WTC11 (cell line): ENCODE data around the gene ADCY1. TPM values are rescaled to one million over a fixed set of nuclear protein-coding genes. Genes with fewer than 3 reads are reported as not detected.

Experiments
- ATAC-seq: fragments of 200-7000 bp; cut with Tn5 transposase; 2 replicates; pipeline ENCODE4 v1.10.0; 2021; ENCODE audit warnings: mild to moderate bottlenecking, moderate library complexity
- CTCF ChIA-PET: fragments of 300-600 bp; sonication (Branson Sonifier 250); formaldehyde crosslinking; loops from one replicate; lab custom pipeline; 2021; ENCODE audit warnings: antibody characterized with exemption; lab: Charles Lee
- POLR2A ChIA-PET: fragments of 350-600 bp; sonication (Branson Sonifier 250); formaldehyde crosslinking; loops from one replicate; lab custom pipeline; 2021; ENCODE audit warnings: antibody characterized with exemption; lab: Charles Lee
- DNase-seq: peaks from one replicate; pipeline ENCODE4 v3.0.0; 2021; ENCODE audit warnings: low spot score
- H3K27ac Mint-ChIP-seq: 2 replicates; pipeline ENCODE4 v1.8.0; 2021; ENCODE audit warnings: mixed read lengths
- H3K27me3 Mint-ChIP-seq: 2 replicates; pipeline ENCODE4 v1.8.0; 2021; ENCODE audit warnings: low read depth, mild to moderate bottlenecking, moderate library complexity, mixed read lengths
- H3K36me3 Mint-ChIP-seq: 2 replicates; pipeline ENCODE4 v1.8.0; 2021; ENCODE audit warnings: mixed read lengths
- H3K4me1 Mint-ChIP-seq: 2 replicates; pipeline ENCODE4 v1.8.0; 2022; ENCODE audit warnings: mixed read lengths
- H3K4me3 Mint-ChIP-seq: 2 replicates; pipeline ENCODE4 v1.8.0; 2021; ENCODE audit warnings: mild to moderate bottlenecking, moderate library complexity, mixed read lengths
- H3K9me3 Mint-ChIP-seq: 2 replicates; pipeline ENCODE4 v1.8.0; 2021; ENCODE audit warnings: mixed read lengths
- ETV6 ChIP-seq: sonication (generic); formaldehyde crosslinking; IDR thresholded peaks from 2 replicates; pipeline ENCODE4 v1.8.1; 2022; ENCODE audit warnings: mild to moderate bottlenecking, missing genetic modification reagents
- FOXJ3 ChIP-seq: sonication (generic); formaldehyde crosslinking; IDR thresholded peaks from 2 replicates; pipeline ENCODE4 v1.9.0; 2021; ENCODE audit warnings: missing genetic modification reagents, mild to moderate bottlenecking, borderline replicate concordance
- HMGA2 ChIP-seq: fragments of 250-450 bp; sonication (Bioruptor Pico); IDR thresholded peaks from 2 replicates; pipeline ENCODE4 v1.4.0; 2021; ENCODE audit warnings: mild to moderate bottlenecking, moderate library complexity
- JAZF1 ChIP-seq: fragments of 250-450 bp; sonication (Bioruptor Pico); IDR thresholded peaks from 2 replicates; pipeline ENCODE4 v1.9.0; 2021; ENCODE audit warnings: moderate library complexity, mild to moderate bottlenecking, inconsistent platforms
- MXD4 ChIP-seq: fragments of 250-450 bp; sonication (Bioruptor Pico); IDR thresholded peaks from 2 replicates; pipeline ENCODE4 v1.8.0; 2021; ENCODE audit warnings: mild to moderate bottlenecking, moderate library complexity, borderline replicate concordance
- NFE2L1 ChIP-seq: sonication (generic); formaldehyde crosslinking; IDR thresholded peaks from 2 replicates; pipeline ENCODE4 v1.8.1; 2023; ENCODE audit warnings: missing genetic modification reagents
- NR3C1 ChIP-seq: sonication (generic); formaldehyde crosslinking; conservative IDR thresholded peaks from 2 replicates; pipeline ENCODE4 v1.8.1; 2023; ENCODE audit warnings: low read depth, mild to moderate bottlenecking, missing genetic modification reagents
- SOX15 ChIP-seq: fragments of 250-450 bp; sonication (Bioruptor Pico); IDR thresholded peaks from 2 replicates; pipeline ENCODE4 v1.9.0; 2021; ENCODE audit warnings: mild to moderate bottlenecking
- STAT6 ChIP-seq: sonication (generic); formaldehyde crosslinking; conservative IDR thresholded peaks from 2 replicates; pipeline ENCODE4 v1.8.1; 2023; ENCODE audit warnings: mild to moderate bottlenecking, low read depth, missing genetic modification reagents, moderate library complexity
- TCF7 ChIP-seq: sonication (generic); formaldehyde crosslinking; IDR thresholded peaks from 2 replicates; pipeline ENCODE4 v1.8.0; 2022; ENCODE audit warnings: mild to moderate bottlenecking, low read depth, missing genetic modification reagents, moderate library complexity
- ZNF138 ChIP-seq: sonication (generic); formaldehyde crosslinking; conservative IDR thresholded peaks from 2 replicates; pipeline ENCODE4 v1.8.1; 2022; ENCODE audit warnings: mild to moderate bottlenecking, moderate library complexity, missing genetic modification reagents
- ZNF396 ChIP-seq: fragments of 250-450 bp; sonication (Bioruptor Pico); IDR thresholded peaks from 2 replicates; pipeline ENCODE4 v1.8.0; 2021; ENCODE audit warnings: mild to moderate bottlenecking, moderate library complexity, borderline replicate concordance
- ZNF425 ChIP-seq: fragments of 250-450 bp; sonication (Bioruptor Pico); conservative IDR thresholded peaks from 2 replicates; pipeline ENCODE4 v1.9.0; 2021; ENCODE audit warnings: mild to moderate bottlenecking
- total RNA-seq: library from RNA; stranded (reverse); gene quantifications from 3 replicates; pipeline ENCODE4 v1.2.3, GENCODE V29; 2021
- TF ChIP-seq, protein P1 (sequence below): sonication (generic); formaldehyde crosslinking; IDR thresholded peaks from 2 replicates; pipeline ENCODE4 v1.8.1; 2023; ENCODE audit warnings: mild to moderate bottlenecking, moderate library complexity, missing genetic modification reagents
- TF ChIP-seq, protein P2 (sequence below): sonication (generic); formaldehyde crosslinking; IDR thresholded peaks from 2 replicates; pipeline ENCODE4 v1.8.1; 2023; ENCODE audit warnings: mild to moderate bottlenecking, missing genetic modification reagents, borderline replicate concordance
- TF ChIP-seq, protein P3 (sequence below): sonication (generic); formaldehyde crosslinking; IDR thresholded peaks from 2 replicates; pipeline ENCODE4 v1.8.1; 2022; ENCODE audit warnings: low read depth, mild to moderate bottlenecking, moderate library complexity, missing genetic modification reagents, borderline replicate concordance

ADCY1 gene
- total RNA-seq, 1 experiment from 2014 or later, result 29.0 TPM

DNA sequence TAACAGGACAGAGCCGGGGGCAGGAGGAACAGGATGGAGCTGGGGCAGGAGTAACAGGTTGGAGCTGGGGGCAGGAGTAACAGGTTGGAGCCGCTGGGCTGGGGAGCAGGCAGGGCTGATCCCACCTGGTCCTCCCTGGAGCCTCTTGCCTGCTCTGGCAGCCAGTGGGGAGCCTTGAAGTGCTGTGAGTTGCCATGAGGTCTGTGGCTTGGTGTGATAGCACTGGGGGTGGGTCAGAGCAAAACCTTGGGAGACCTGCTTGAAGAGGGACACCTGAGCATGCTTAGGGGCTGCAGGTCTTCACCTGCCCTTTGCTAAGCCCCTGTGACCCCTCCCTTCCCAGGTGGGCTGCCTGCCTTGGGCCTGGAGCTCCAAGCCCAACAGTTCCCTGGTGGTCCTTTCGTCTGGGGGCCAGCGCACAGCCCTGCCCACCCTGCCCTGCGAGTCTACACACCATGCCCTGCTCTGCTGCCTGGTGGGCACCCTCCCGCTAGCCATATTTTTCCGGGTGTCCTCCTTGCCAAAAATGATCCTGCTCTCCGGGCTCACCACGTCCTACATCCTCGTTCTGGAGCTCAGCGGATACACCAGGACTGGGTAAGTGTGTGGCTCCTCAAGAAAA is 111.6 kb downstream of the ADCY1 start (continued):
- TF ChIP-seq, protein P1, sequence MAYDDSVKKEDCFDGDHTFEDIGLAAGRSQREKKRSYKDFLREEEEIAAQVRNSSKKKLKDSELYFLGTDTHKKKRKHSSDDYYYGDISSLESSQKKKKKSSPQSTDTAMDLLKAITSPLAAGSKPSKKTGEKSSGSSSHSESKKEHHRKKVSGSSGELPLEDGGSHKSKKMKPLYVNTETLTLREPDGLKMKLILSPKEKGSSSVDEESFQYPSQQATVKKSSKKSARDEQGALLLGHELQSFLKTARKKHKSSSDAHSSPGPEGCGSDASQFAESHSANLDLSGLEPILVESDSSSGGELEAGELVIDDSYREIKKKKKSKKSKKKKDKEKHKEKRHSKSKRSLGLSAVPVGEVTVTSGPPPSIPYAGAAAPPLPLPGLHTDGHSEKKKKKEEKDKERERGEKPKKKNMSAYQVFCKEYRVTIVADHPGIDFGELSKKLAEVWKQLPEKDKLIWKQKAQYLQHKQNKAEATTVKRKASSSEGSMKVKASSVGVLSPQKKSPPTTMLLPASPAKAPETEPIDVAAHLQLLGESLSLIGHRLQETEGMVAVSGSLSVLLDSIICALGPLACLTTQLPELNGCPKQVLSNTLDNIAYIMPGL, result no peak
- TF ChIP-seq, protein P2, sequence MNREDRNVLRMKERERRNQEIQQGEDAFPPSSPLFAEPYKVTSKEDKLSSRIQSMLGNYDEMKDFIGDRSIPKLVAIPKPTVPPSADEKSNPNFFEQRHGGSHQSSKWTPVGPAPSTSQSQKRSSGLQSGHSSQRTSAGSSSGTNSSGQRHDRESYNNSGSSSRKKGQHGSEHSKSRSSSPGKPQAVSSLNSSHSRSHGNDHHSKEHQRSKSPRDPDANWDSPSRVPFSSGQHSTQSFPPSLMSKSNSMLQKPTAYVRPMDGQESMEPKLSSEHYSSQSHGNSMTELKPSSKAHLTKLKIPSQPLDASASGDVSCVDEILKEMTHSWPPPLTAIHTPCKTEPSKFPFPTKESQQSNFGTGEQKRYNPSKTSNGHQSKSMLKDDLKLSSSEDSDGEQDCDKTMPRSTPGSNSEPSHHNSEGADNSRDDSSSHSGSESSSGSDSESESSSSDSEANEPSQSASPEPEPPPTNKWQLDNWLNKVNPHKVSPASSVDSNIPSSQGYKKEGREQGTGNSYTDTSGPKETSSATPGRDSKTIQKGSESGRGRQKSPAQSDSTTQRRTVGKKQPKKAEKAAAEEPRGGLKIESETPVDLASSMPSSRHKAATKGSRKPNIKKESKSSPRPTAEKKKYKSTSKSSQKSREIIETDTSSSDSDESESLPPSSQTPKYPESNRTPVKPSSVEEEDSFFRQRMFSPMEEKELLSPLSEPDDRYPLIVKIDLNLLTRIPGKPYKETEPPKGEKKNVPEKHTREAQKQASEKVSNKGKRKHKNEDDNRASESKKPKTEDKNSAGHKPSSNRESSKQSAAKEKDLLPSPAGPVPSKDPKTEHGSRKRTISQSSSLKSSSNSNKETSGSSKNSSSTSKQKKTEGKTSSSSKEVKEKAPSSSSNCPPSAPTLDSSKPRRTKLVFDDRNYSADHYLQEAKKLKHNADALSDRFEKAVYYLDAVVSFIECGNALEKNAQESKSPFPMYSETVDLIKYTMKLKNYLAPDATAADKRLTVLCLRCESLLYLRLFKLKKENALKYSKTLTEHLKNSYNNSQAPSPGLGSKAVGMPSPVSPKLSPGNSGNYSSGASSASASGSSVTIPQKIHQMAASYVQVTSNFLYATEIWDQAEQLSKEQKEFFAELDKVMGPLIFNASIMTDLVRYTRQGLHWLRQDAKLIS (CRISPR knock-in tag), result no peak
- TF ChIP-seq HMGA2 (CRISPR knock-in tag), result no peak
- no peak for TF ChIP-seq TCF7 (CRISPR knock-in tag)
- no peak for TF ChIP-seq JAZF1 (CRISPR knock-in tag)

- H3K4me3 Mint-ChIP-seq, result no peak overlapping the region
- no peaks in the 10 kb centered on the region for H3K27me3 Mint-ChIP-seq
- ATAC-seq, result no peak
- CTCF ChIA-PET, result interaction anchor here (1.4 kb wide), 1 partner anchor 23 kb away, joined by 5 read pairs; no protein-coding TSS in a partner anchor
- H3K9me3 Mint-ChIP-seq, result no peaks in the 10 kb centered on the region
- POLR2A ChIA-PET, result no interaction called here
- H3K4me1 Mint-ChIP-seq, result 0 out of 2 replicates have a peak, but pooled peaks cover 2% of the 10 kb centered on the region
- peak; percentile 3 for DNase-seq
- no peak overlapping the region for H3K27ac Mint-ChIP-seq
- TF ChIP-seq SOX15 (CRISPR knock-in tag) (no peak), MXD4 (no peak), ZNF396 (no peak), ZNF138 (CRISPR knock-in tag) (no peak), NR3C1 (CRISPR knock-in tag) (no peak), FOXJ3 (CRISPR knock-in tag) (no peak)
- TF ChIP-seq, protein P3, sequence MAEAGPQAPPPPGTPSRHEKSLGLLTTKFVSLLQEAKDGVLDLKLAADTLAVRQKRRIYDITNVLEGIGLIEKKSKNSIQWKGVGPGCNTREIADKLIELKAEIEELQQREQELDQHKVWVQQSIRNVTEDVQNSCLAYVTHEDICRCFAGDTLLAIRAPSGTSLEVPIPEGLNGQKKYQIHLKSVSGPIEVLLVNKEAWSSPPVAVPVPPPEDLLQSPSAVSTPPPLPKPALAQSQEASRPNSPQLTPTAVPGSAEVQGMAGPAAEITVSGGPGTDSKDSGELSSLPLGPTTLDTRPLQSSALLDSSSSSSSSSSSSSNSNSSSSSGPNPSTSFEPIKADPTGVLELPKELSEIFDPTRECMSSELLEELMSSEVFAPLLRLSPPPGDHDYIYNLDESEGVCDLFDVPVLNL, result no peak
- TF ChIP-seq, protein P1, result no peak
- no peaks in the 10 kb centered on the region for H3K36me3 Mint-ChIP-seq
Observed at GRCh38 chr7:45686441-45687184, 112.4 kb downstream of the ADCY1 start.

DNA sequence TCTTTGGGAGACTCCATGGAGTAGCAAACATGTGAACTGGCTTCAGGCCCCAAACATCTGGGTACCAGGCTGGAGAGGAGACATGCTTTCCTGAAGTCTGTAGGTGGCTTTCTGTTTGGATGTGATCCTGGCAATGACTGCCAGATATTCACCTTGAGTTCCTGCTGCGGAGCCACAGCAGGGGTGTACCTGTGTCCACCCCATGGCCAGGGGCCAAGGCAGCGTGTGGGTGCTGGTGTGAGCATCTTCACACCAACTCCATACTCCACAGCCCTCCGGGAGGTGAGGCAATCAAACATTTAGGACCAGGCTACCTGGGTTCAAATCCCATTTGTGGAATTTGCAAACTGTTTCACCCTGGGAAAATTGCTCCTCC is 113.0 kb downstream of the ADCY1 start:
- peaks cover 5% of the 10 kb centered on the region; the same call in 1 of the 2 replicates for H3K36me3 Mint-ChIP-seq
- ChIA-PET POLR2A (no interaction called here), CTCF (interaction anchor here (1.4 kb wide), 1 partner anchor 24 kb away, joined by 5 read pairs; no protein-coding TSS in a partner anchor)
- H3K4me3 Mint-ChIP-seq, result no peak overlapping the region
- no peak for TF ChIP-seq ZNF425 (CRISPR knock-in tag)
- no peak for TF ChIP-seq STAT6
- no peak for TF ChIP-seq ETV6
- TF ChIP-seq NFE2L1 (CRISPR knock-in tag), result no peak
- no peaks in the 10 kb centered on the region for H3K27me3 Mint-ChIP-seq
- H3K27ac Mint-ChIP-seq, result no peak overlapping the region
- H3K4me1 Mint-ChIP-seq, result 0 out of 2 replicates have a peak, but pooled peaks cover 2% of the 10 kb centered on the region
- no peaks in the 10 kb centered on the region for H3K9me3 Mint-ChIP-seq
- ATAC-seq (no peak), DNase-seq (no peak)
